ENCODE measurements around the gene PRSS36. TPM values are rescaled to one million over a fixed set of nuclear protein-coding genes. Genes with fewer than 3 reads are reported as not detected.

The PRSS36 gene
- total RNA-seq, 2 experiments from 2014 or later, result not detected

- no peaks in the 10 kb centered on the region for H3K9me3 ChIP-seq (ENCODE audit: low read length)
- no TSS peak for BruUV-seq (replicated peaks)
- no peaks in the 10 kb centered on the region for H4K20me1 ChIP-seq (ENCODE audit: insufficient read depth, low read length)
- POLR2A ChIA-PET, result interaction anchor here (2.2 kb wide), 1 partner anchor 26 kb away, joined by 16 read pairs; the partner anchor contains the start of gene KAT8
- H3K9me2 ChIP-seq (ENCODE audit: insufficient read depth, low read length), result no peaks in the 10 kb centered on the region
- no peaks in the 10 kb centered on the region for H3K79me2 ChIP-seq (ENCODE audit: insufficient read depth, low read depth, low read length)
- intact Hi-C loops (cut with micrococcal nuclease; ENCODE audit: unreplicated experiment), result loop anchor here (2.0 kb wide), 1 partner anchor 35 kb away; the partner anchor contains the start of gene BCKDK
- no peak overlapping the region for H2AFZ ChIP-seq (ENCODE audit: low read length)
- no peaks in the 10 kb centered on the region for H3K36me3 ChIP-seq (ENCODE audit: insufficient read depth, low read length)
- H3K4me2 ChIP-seq (ENCODE audit: low read length), result no peak overlapping the region
- CTCF ChIA-PET (ENCODE audit: unreplicated experiment), result no interaction called here
- no peak overlapping the region for H3K4me3 ChIP-seq (ENCODE audit: low read depth, low read length, poor library complexity, severe bottlenecking)
- no peak overlapping the region for H3K27ac ChIP-seq (ENCODE audit: low read depth, low read length, poor library complexity, severe bottlenecking)
- H3K4me1 ChIP-seq (ENCODE audit: insufficient read depth, low read length, poor library complexity, severe bottlenecking), result peaks cover 16% of the 10 kb centered on the region
- DNase-seq (ENCODE audit: low spot score), result no peak
- TF ChIP-seq EZH2phosphoT487 (IDR thresholded peaks at IDR 0.05; ENCODE audit: borderline replicate concordance, low read depth, low read length) (no peak), CTCF (conservative IDR thresholded peaks at IDR 0.05; ENCODE audit: low read length) (no peak)
Measured at GRCh38 chr16:31143694-31144148, 6.1 kb downstream of the PRSS36 start.

- H3K4me3 ChIP-seq (ENCODE audit: low read depth, low read length, poor library complexity, severe bottlenecking), result peak overlapping the region; percentile 62
- intact Hi-C loops (cut with micrococcal nuclease; ENCODE audit: unreplicated experiment), result loop anchor here (2.0 kb wide), 1 partner anchor 34 kb away; the partner anchor contains the start of gene BCKDK
- peak overlapping the region; percentile 90 for H2AFZ ChIP-seq (ENCODE audit: low read length)
- H3K9me3 ChIP-seq (ENCODE audit: low read length), result no peaks in the 10 kb centered on the region
- ChIA-PET POLR2A (interaction anchor here (0.6 to 2.2 kb wide), 3 partner anchors 26 to 92 kb away, joined by 4 to 16 read pairs (median 4); partner anchors contain the start of genes FUS and KAT8), CTCF (ENCODE audit: unreplicated experiment) (no interaction called here)
- peak overlapping the region; percentile 72 for H3K4me2 ChIP-seq (ENCODE audit: low read length)
- BruUV-seq (replicated peaks), result no TSS peak
- H3K36me3 ChIP-seq (ENCODE audit: insufficient read depth, low read length), result no peaks in the 10 kb centered on the region
- 0 out of 2 replicates have a peak, but pooled peaks have one; percentile 6 for TF ChIP-seq CTCF (conservative IDR thresholded peaks at IDR 0.05; ENCODE audit: low read length)
- no peak for TF ChIP-seq EZH2phosphoT487 (IDR thresholded peaks at IDR 0.05; ENCODE audit: borderline replicate concordance, low read depth, low read length)
- DNase-seq (ENCODE audit: low spot score), result no peak
- no peak overlapping the region for H3K27ac ChIP-seq (ENCODE audit: low read depth, low read length, poor library complexity, severe bottlenecking)
- H3K4me1 ChIP-seq (ENCODE audit: insufficient read depth, low read length, poor library complexity, severe bottlenecking), result peaks cover 16% of the 10 kb centered on the region
- no peaks in the 10 kb centered on the region for H3K9me2 ChIP-seq (ENCODE audit: insufficient read depth, low read length)
- H3K79me2 ChIP-seq (ENCODE audit: insufficient read depth, low read depth, low read length), result no peaks in the 10 kb centered on the region
- no peaks in the 10 kb centered on the region for H4K20me1 ChIP-seq (ENCODE audit: insufficient read depth, low read length)
Measured at GRCh38 chr16:31143011-31143693, 6.7 kb downstream of the PRSS36 start.
